Measurements from ENCODE around the gene PSMD8. TPM values are rescaled to one million over a fixed set of nuclear protein-coding genes. Genes with fewer than 3 reads are reported as not detected.

PSMD8 gene
- total RNA-seq, 1 experiment from 2014 or later: 195 TPM

DNA sequence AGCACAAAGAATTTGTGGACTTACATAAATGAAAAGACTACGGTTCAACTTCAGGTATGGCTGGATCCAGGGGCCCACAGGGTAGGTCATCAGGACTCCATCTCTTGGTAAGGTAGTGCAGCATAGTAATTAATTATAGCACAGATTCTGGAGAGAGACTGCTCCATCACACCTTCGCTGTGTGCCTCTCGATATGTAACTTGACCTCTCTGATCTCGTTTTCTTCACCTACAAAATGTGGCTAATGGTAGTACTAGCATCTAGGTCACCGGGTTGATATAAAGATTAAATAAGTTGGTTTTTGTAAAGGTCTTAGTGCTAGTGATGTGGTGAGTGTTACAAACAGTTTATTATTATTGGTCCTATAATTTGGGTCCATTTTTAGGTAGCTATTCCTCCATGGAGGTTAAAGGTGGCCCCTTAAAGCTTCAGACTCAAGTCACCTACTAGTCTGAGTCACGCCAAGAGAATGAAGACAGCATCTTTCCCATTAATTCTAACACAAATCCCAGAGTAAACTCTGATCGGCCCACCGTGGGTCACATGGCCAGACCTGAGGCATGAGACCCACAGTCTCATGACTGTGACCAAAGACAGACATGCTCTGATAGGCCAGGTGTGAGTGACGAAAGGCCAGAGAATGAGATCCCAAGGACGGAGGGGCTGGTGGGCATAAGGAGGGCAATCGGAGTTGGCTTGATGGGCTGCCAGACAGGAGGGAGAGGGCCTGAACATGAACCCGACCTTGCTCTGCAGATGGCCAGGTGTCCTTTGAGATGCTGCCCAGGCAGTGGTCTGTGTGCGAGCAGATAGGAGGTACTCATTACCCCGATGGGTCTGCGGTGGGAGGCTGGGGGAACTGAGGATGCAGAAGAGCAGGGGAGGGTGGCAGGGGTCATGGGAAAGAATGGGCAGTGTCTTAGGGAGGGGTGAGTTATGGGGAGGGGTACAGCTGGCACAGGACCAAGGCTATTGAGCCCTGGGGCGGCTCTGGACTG lies 18.3 kb upstream of the PSMD8 start:
- no peak for TF ChIP-seq CBX3 (IDR thresholded peaks at IDR 0.05; ENCODE audit: low read depth)
- TF ChIP-seq, protein P1, sequence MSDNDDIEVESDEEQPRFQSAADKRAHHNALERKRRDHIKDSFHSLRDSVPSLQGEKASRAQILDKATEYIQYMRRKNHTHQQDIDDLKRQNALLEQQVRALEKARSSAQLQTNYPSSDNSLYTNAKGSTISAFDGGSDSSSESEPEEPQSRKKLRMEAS (IDR thresholded peaks at IDR 0.05): no peak
- no peak for TF ChIP-seq YY1 (IDR thresholded peaks at IDR 0.05; ENCODE audit: extremely low read depth, insufficient replicate concordance, low read depth, low read length)
- TF ChIP-seq JUND (IDR thresholded peaks at IDR 0.05): no peak
- TF ChIP-seq, protein P2, sequence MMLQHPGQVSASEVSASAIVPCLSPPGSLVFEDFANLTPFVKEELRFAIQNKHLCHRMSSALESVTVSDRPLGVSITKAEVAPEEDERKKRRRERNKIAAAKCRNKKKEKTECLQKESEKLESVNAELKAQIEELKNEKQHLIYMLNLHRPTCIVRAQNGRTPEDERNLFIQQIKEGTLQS (IDR thresholded peaks at IDR 0.05): no peak
- no peak for TF ChIP-seq CEBPB (IDR thresholded peaks at IDR 0.05; ENCODE audit: low read depth)
- TF ChIP-seq POLR2A (IDR thresholded peaks at IDR 0.05; ENCODE audit: borderline replicate concordance, extremely low read depth, insufficient read depth, insufficient read length): no peak
- TF ChIP-seq RAD21 (IDR thresholded peaks at IDR 0.05; ENCODE audit: low read depth): no peak
- TF ChIP-seq ZFX (IDR thresholded peaks at IDR 0.05): no peak
- no peak for TF ChIP-seq SIN3A (IDR thresholded peaks at IDR 0.05; ENCODE audit: low read depth)
- TF ChIP-seq, protein P3, sequence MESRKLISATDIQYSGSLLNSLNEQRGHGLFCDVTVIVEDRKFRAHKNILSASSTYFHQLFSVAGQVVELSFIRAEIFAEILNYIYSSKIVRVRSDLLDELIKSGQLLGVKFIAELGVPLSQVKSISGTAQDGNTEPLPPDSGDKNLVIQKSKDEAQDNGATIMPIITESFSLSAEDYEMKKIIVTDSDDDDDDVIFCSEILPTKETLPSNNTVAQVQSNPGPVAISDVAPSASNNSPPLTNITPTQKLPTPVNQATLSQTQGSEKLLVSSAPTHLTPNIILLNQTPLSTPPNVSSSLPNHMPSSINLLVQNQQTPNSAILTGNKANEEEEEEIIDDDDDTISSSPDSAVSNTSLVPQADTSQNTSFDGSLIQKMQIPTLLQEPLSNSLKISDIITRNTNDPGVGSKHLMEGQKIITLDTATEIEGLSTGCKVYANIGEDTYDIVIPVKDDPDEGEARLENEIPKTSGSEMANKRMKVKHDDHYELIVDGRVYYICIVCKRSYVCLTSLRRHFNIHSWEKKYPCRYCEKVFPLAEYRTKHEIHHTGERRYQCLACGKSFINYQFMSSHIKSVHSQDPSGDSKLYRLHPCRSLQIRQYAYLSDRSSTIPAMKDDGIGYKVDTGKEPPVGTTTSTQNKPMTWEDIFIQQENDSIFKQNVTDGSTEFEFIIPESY (IDR thresholded peaks at IDR 0.05; ENCODE audit: extremely low read depth, insufficient replicate concordance, low read length): no peak
- TF ChIP-seq, protein P4, sequence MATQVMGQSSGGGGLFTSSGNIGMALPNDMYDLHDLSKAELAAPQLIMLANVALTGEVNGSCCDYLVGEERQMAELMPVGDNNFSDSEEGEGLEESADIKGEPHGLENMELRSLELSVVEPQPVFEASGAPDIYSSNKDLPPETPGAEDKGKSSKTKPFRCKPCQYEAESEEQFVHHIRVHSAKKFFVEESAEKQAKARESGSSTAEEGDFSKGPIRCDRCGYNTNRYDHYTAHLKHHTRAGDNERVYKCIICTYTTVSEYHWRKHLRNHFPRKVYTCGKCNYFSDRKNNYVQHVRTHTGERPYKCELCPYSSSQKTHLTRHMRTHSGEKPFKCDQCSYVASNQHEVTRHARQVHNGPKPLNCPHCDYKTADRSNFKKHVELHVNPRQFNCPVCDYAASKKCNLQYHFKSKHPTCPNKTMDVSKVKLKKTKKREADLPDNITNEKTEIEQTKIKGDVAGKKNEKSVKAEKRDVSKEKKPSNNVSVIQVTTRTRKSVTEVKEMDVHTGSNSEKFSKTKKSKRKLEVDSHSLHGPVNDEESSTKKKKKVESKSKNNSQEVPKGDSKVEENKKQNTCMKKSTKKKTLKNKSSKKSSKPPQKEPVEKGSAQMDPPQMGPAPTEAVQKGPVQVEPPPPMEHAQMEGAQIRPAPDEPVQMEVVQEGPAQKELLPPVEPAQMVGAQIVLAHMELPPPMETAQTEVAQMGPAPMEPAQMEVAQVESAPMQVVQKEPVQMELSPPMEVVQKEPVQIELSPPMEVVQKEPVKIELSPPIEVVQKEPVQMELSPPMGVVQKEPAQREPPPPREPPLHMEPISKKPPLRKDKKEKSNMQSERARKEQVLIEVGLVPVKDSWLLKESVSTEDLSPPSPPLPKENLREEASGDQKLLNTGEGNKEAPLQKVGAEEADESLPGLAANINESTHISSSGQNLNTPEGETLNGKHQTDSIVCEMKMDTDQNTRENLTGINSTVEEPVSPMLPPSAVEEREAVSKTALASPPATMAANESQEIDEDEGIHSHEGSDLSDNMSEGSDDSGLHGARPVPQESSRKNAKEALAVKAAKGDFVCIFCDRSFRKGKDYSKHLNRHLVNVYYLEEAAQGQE (IDR thresholded peaks at IDR 0.05; ENCODE audit: low read depth): no peak
- TF ChIP-seq ZNF274 (IDR thresholded peaks at IDR 0.05; ENCODE audit: low read depth, low read length): no peak
- TF ChIP-seq EZH2phosphoT487 (IDR thresholded peaks at IDR 0.05; ENCODE audit: borderline replicate concordance): no peak
- TF ChIP-seq TCF7L2 (IDR thresholded peaks at IDR 0.05; ENCODE audit: borderline replicate concordance, extremely low read depth, insufficient read depth, insufficient read length): no peak
- no peak overlapping the region for H3K4me3 ChIP-seq (replicated peaks in 1 of 2; ENCODE audit: low read depth in 1 of 2, low read length in 2 of 2)
- H3K4me2 ChIP-seq (ENCODE audit: low read length): no peak overlapping the region
- H3K27me3 ChIP-seq (ENCODE audit: insufficient read depth, low read length): peaks cover 11% of the 10 kb centered on the region; the same call in 1 of the 2 replicates
- BruUV-seq (replicated peaks): no TSS peak
- H3K4me1 ChIP-seq (ENCODE audit: control insufficient read depth in 1 of 2, insufficient read depth in 2 of 2, low read length in 2 of 2): peaks cover 0 to under 1% of the 10 kb centered on the region in 2 experiments; a peak in 1 of 4 replicates
- no peak overlapping the region for H3K27ac ChIP-seq (ENCODE audit: low read depth, low read length)
- DNase-seq (ENCODE audit: low read depth, low spot score) (no peak), ATAC-seq (no peak)
- H3K9me2 ChIP-seq (ENCODE audit: insufficient read depth): no peaks in the 10 kb centered on the region
- H4K20me1 ChIP-seq (ENCODE audit: insufficient read depth): no peaks in the 10 kb centered on the region
- H2AFZ ChIP-seq (ENCODE audit: low read depth, low read length, poor library complexity, severe bottlenecking): no peak overlapping the region
- CTCF ChIA-PET: no interaction called here
- POLR2A ChIA-PET: no interaction called here
- H3K9me3 ChIP-seq (ENCODE audit: control insufficient read depth in 1 of 2, insufficient read depth in 1 of 2, low read depth in 1 of 2, low read length in 2 of 2): no peaks in the 10 kb centered on the region
- H3K9ac ChIP-seq (ENCODE audit: low read length): no peak overlapping the region
- RAD21 ChIA-PET (ENCODE audit: low non-redundant PET in 1 of 2, low total read pairs in 2 of 2, uncharacterized antibody in 2 of 2, unreplicated experiment in 2 of 2): no interaction called here
- no peaks in the 10 kb centered on the region for H3K79me2 ChIP-seq (ENCODE audit: insufficient read depth, low read length)
- intact Hi-C loops (cut with micrococcal nuclease): no loop called here
- no peaks in the 10 kb centered on the region for H3K36me3 ChIP-seq (ENCODE audit: control insufficient read depth in 1 of 2, insufficient read depth in 2 of 2, low read length in 2 of 2)
